HepG2 (cell line): ENCODE data around the gene DAG1. TPM values are rescaled to one million over a fixed set of nuclear protein-coding genes. Genes with fewer than 3 reads are reported as not detected.

Experiments used
- ARHGAP35 ChIP-seq: sonication (generic); formaldehyde crosslinking; IDR thresholded peaks from 2 replicates; pipeline ENCODE4 v1.9.0; 2022; ENCODE audit warnings: mild to moderate bottlenecking, inconsistent platforms, moderate library complexity, missing genetic modification reagents, borderline replicate concordance
- ELF1 ChIP-seq: sonication (generic); formaldehyde crosslinking; IDR thresholded peaks from 2 replicates; pipeline ENCODE4 v1.4.0; 2020; ENCODE audit warnings: missing genetic modification reagents
- ELF3 ChIP-seq: IDR thresholded peaks from 2 replicates; pipeline ENCODE4 v1.6.1; 2016; ENCODE audit warnings: missing genetic modification reagents, missing compliant biosample characterization
- IRF2 ChIP-seq: IDR thresholded peaks from 2 replicates; pipeline ENCODE4 v1.6.1; 2018; ENCODE audit warnings: missing genetic modification reagents, missing compliant biosample characterization
- KLF6 ChIP-seq: IDR thresholded peaks from 2 replicates; pipeline ENCODE4 v1.8.0; 2016; ENCODE audit warnings: missing biosample characterization, missing genetic modification reagents
- MIXL1 ChIP-seq: IDR thresholded peaks from 2 replicates; pipeline ENCODE4 v1.6.1; 2016
- NR2C2 ChIP-seq: sonication (generic); formaldehyde crosslinking; IDR thresholded peaks from 2 replicates; pipeline ENCODE4 v1.4.0; 2020; ENCODE audit warnings: missing genetic modification reagents, mild to moderate bottlenecking, moderate library complexity, borderline replicate concordance
- SIN3B ChIP-seq: fragments of 150-350 bp; IDR thresholded peaks from 2 replicates; pipeline ENCODE4 v1.6.1; 2014; ENCODE audit warnings: low read length
- SNAPC2 ChIP-seq: sonication (generic); formaldehyde crosslinking; IDR thresholded peaks from 2 replicates; pipeline ENCODE4 v1.8.1; 2022; ENCODE audit warnings: mild to moderate bottlenecking, missing genetic modification reagents
- SPEN ChIP-seq: sonication (generic); formaldehyde crosslinking; IDR thresholded peaks from 2 replicates; pipeline ENCODE4 v1.5.1; 2020; ENCODE audit warnings: low read depth, mild to moderate bottlenecking, missing genetic modification reagents
- YEATS4 ChIP-seq: sonication (generic); formaldehyde crosslinking; IDR thresholded peaks from 2 replicates; pipeline ENCODE4 v1.4.0; 2020; ENCODE audit warnings: missing genetic modification reagents, borderline replicate concordance
- ZFP36L1 ChIP-seq: sonication (generic); formaldehyde crosslinking; IDR thresholded peaks from 2 replicates; pipeline ENCODE4 v1.8.0; 2022; ENCODE audit warnings: mild to moderate bottlenecking, missing genetic modification reagents, moderate library complexity
- ZNF205 ChIP-seq: IDR thresholded peaks from 2 replicates; pipeline ENCODE4 v1.6.1; 2018; ENCODE audit warnings: missing biosample characterization, missing genetic modification reagents
- ZNF251 ChIP-seq: sonication (generic); formaldehyde crosslinking; IDR thresholded peaks from 2 replicates; pipeline ENCODE4 v1.9.0; 2021; ENCODE audit warnings: mild to moderate bottlenecking, missing genetic modification reagents
- ZNF766 ChIP-seq: sonication (generic); formaldehyde crosslinking; IDR thresholded peaks from 2 replicates; pipeline ENCODE4 v1.5.0; 2020; ENCODE audit warnings: missing genetic modification reagents, borderline replicate concordance
- polyA plus RNA-seq, 8 experiments: library from polyadenylated mRNA; depleted of rRNA in 3 of 8; stranded (reverse) in 7 of 8; unstranded in 1 of 8; fragments of >200 nt; fragmentation: Illumina TruSeq in 4 of 8; extraction: Trizol in 4 of 8; gene quantifications; 2 replicates each; pipeline versions ENCODE4 v1.2.1 to v1.2.3, GENCODE V29; 2011 to 2016; ENCODE audit warnings: low read depth in 4 of 8, missing spikeins in 1 of 8, mixed read lengths in 1 of 8; ENCODE audit not compliant: insufficient read depth in 1 of 8
- total RNA-seq, 5 experiments: library from RNA; depleted of rRNA; stranded (reverse); fragments of >200 nt; fragmentation: Illumina TruSeq; extraction: Trizol; gene quantifications; 2 replicates each; pipeline ENCODE4 v1.2.3, GENCODE V29; 2016; ENCODE audit warnings: low read depth in 1 of 5
- TF ChIP-seq, protein P1 (sequence below), 2 experiments: sonication (generic) in 1 of 2; formaldehyde crosslinking in 1 of 2; IDR thresholded peaks; 2 replicates each; pipeline versions ENCODE4 v1.5.1 to v1.6.1; 2011 to 2020; ENCODE audit warnings: borderline replicate concordance in 1 of 2, low read depth in 1 of 2, low read length in 1 of 2, mild to moderate bottlenecking in 1 of 2, missing genetic modification reagents in 1 of 2, moderate library complexity in 1 of 2
- TF ChIP-seq, protein P2 (sequence below): sonication (generic); formaldehyde crosslinking; IDR thresholded peaks from 2 replicates; pipeline ENCODE4 v1.4.0; 2020; ENCODE audit warnings: missing genetic modification reagents, mild to moderate bottlenecking, borderline replicate concordance
- TF ChIP-seq, protein P3 (sequence below): sonication (generic); formaldehyde crosslinking; IDR thresholded peaks from 2 replicates; pipeline ENCODE4 v1.8.1; 2023; ENCODE audit warnings: missing genetic modification reagents, inconsistent platforms, borderline replicate concordance
- TF ChIP-seq, protein P4 (sequence below): IDR thresholded peaks from 2 replicates; pipeline ENCODE4 v1.6.1; 2012; ENCODE audit warnings: inconsistent platforms

Gene DAG1
- total and polyA plus RNA-seq, 2 of the 13 experiments (the other 11 are each of a cell fraction or from before 2014, with no cell fraction given): 47.3 to 50.4 TPM

DNA sequence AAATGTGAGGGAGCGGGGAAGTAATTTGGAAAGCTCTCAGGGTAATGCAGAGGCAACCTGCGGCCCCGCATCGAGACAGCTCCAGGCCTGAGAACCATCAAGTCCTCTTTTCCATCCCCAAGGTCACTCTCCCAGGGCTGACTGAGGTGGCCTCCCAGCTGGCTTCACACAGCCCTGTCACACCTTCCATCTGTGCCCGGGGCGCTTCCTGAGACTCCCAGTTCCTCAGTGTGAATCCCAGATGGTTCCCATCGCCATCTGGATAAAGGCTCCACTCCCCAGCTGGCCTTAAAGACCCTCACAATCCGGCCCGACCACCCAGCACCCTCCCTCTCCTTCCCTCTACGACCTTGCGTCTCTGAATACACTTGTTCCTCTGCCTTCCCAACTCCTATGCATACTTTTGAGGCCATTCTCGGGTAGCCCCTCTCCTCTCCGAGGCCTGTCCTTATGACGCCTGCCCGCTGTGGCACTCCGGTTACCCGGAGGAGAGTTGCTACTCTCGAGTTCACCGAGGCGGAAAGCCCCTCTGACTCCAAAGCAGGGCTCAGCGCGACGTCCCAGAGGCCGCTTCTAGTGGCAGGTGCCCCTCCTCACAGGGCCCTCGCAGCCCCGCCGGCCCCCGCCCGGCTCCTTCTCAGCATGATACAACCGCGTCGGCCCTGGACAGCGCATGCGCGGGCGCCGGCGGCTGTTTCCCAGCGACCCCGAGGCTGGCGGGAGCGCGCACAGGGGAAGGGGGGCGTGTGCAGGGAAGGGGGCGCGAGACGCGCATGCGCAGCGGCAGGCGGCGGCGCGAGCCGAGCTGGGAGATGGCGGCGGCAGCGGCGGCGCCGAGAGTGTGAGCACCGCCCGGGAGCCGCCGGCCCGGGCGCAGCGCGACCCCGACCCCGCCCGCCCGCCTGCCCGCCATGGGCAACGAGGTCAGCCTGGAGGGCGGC is 83.9 kb downstream of the DAG1 start, which contains the start of gene BSN (continued):
- TF ChIP-seq ZNF205 (CRISPR knock-in tag) (no peak), NR2C2 (no peak), MIXL1 (CRISPR knock-in tag) (no peak), ELF3 (CRISPR knock-in tag) (no peak), ZNF766 (0 out of 2 replicates have a peak, but pooled peaks have one; percentile 13), ARHGAP35 (no peak), ELF1 (CRISPR knock-in tag) (no peak), IRF2 (CRISPR knock-in tag) (0 out of 2 replicates have a peak, but pooled peaks have one; percentile 26), ZNF251 (CRISPR knock-in tag) (no peak), SPEN (CRISPR knock-in tag) (0 out of 2 replicates have a peak, but pooled peaks have one; percentile 21), KLF6 (CRISPR knock-in tag) (peak; percentile 9; the same call in 1 of the 2 replicates), SIN3B (no peak), YEATS4 (CRISPR knock-in tag) (peak; percentile 30; the same call in 1 of the 2 replicates), ZFP36L1 (CRISPR knock-in tag) (no peak), SNAPC2 (no peak)
- TF ChIP-seq, protein P1, sequence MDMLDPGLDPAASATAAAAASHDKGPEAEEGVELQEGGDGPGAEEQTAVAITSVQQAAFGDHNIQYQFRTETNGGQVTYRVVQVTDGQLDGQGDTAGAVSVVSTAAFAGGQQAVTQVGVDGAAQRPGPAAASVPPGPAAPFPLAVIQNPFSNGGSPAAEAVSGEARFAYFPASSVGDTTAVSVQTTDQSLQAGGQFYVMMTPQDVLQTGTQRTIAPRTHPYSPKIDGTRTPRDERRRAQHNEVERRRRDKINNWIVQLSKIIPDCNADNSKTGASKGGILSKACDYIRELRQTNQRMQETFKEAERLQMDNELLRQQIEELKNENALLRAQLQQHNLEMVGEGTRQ (IDR thresholded peaks at IDR 0.05; ENCODE audit: low read depth, low read length): no peak
- TF ChIP-seq, protein P1 (CRISPR knock-in tag; IDR thresholded peaks at IDR 0.05; ENCODE audit: borderline replicate concordance): no peak
- TF ChIP-seq, protein P2, sequence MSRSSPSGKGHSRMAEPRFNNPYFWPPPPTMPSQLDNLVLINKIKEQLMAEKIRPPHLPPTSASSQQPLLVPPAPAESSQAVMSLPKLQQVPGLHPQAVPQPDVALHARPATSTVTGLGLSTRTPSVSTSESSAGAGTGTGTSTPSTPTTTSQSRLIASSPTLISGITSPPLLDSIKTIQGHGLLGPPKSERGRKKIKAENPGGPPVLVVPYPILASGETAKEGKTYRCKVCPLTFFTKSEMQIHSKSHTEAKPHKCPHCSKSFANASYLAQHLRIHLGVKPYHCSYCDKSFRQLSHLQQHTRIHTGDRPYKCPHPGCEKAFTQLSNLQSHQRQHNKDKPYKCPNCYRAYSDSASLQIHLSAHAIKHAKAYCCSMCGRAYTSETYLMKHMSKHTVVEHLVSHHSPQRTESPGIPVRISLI (CRISPR knock-in tag): no peak
- TF ChIP-seq, protein P3, sequence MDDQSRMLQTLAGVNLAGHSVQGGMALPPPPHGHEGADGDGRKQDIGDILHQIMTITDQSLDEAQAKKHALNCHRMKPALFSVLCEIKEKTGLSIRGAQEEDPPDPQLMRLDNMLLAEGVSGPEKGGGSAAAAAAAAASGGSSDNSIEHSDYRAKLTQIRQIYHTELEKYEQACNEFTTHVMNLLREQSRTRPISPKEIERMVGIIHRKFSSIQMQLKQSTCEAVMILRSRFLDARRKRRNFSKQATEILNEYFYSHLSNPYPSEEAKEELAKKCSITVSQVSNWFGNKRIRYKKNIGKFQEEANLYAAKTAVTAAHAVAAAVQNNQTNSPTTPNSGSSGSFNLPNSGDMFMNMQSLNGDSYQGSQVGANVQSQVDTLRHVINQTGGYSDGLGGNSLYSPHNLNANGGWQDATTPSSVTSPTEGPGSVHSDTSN: no peak
- TF ChIP-seq, protein P4, sequence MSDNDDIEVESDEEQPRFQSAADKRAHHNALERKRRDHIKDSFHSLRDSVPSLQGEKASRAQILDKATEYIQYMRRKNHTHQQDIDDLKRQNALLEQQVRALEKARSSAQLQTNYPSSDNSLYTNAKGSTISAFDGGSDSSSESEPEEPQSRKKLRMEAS: peak; percentile 57
